Fibroblast of gingiva (primary cell): ENCODE results near the gene SOD2.
"Not testable (repeated sequence)": the region's sequence is repeated elsewhere in the genome, so short reads cannot be mapped to it uniquely, and the experiment has no call there.

Source experiments
- DNase-seq: peaks from one replicate; pipeline ENCODE4 v3.0.0-alpha.2; 2011; ENCODE audit warnings: low read depth

Gene SOD2

DNA sequence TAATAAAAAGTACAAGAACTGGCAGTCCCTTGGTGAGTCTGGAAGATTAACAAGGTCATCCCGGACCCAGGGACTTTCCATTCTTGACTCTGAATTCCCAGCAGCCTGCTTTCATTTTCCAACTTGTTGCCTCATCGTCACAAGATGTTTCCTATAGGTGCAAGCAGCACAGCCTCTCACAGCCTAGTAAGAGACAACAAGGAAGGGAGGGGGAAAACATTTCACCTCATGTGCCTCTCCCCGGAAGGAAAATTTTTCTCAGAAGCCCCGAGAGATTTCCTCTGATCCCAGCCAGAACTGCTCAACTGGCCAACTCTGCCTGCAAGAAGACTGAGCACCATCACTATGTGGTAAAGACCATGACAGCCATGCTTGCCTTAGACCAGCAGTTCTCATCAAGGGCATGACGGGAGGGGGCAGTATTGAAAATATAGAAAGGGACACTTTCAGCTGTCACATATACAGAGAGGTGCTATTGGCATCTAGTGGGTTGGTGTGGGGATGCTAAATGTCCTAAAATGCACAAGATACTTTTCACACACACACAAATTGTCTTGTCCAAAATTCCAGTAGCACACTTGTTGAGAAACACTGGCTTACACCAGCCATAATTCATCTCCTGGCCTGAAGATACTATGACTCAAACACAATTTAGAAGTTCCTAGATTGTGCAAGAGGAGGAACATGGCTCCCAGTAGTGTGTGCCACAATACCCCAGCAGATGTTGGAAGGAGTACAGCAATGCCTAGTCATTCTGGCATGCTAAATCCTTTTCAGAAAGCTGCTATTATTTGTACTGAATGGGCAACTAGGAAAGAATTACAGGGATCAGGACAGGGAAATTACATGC is 23.4 kb upstream of the SOD2 start:
- peak; percentile 99 for DNase-seq

DNA sequence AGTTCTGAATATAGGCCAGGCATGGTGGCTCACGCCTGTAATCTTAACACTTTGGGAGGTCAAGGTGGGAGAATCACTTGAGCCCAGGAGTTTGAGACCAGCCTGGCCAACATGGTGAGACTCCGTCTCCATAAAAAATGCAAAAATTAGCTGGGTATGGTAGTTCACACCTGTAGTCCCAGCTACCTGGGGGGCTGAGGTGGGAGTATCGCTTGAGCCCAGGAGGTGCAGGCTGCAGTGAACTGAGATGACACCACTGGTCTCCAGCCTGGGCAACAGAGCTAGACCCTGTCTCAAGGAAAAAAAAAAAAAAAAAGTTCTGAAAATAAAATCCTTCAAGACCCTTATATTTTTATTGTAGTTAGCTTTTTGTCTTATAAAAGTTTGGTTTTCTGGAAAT is 22.6 kb upstream of the SOD2 start:
- no peak for DNase-seq

- no peak for DNase-seq
Measured at GRCh38 chr6:159715166-159715565, 22.1 kb upstream of the SOD2 start.

- DNase-seq: no peak
Measured at GRCh38 chr6:159714404-159714803, 21.4 kb upstream of the SOD2 start.

DNA sequence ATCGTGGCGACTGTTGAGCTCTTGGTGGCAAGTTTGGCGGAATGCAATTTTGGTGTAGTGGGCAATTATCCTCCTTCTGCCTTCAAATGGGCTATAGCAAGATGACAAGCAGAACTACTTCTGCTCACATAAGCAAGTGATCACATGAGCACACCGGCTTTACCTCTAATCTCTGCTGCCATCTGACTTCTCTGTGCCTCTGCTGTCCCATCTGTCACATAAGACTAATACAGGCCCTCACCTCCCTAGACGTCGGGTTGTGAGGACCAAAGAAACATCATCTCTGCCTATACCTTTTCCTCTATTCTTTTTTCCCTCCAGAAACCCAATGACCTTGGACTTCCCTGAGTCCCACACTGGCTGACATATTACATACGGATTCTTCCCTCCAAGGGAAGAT is 20.9 kb upstream of the SOD2 start:
- DNase-seq: no peak

- DNase-seq: not testable (repeated sequence)
Measured at GRCh38 chr6:159712389-159712788, 19.3 kb upstream of the SOD2 start.

DNA sequence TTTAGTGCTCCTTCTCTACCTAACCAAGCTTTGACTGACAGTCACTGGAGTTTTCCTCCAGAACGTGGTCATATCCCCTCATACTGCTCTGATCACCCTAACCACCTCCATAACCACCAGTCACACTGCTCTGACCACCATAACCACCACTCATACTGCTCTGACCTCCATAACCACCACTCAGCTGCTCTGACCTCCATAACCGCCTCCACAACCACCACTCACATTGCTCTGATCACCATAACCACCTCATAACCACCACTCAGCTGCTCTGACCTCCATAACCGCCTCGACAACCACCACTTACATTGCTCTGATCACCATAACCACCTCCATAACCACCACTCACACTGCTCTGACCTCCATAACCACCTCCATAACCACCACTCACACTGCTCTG is 17.6 kb upstream of the SOD2 start:
- DNase-seq: not testable (repeated sequence)

GRCh38 chr6:159701413-159701999 is 8.5 kb upstream of the SOD2 start:
- peak; percentile 93 for DNase-seq

DNA sequence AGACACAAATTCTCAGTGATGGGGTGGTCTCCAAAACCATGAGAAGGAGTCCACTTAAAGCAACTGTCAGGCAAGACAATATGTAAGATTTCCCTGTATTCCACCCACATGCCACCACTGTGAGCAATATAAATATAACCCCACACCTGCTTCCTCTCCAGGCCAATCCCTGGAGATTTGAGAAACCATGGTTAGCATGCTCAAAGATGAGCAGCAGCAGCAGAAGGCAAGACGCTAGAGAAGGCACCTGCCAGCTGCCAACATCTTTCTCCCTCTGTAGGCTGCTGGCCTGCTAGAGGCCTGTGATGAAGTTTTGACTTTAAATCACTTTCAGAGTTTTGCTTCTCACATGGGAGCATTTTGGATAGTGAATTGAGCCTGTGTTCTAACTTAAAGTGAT is 7.9 kb upstream of the SOD2 start:
- DNase-seq: no peak

- DNase-seq: peak; percentile 34
Measured at GRCh38 chr6:159695984-159696383, 2.9 kb upstream of the SOD2 start.

DNA sequence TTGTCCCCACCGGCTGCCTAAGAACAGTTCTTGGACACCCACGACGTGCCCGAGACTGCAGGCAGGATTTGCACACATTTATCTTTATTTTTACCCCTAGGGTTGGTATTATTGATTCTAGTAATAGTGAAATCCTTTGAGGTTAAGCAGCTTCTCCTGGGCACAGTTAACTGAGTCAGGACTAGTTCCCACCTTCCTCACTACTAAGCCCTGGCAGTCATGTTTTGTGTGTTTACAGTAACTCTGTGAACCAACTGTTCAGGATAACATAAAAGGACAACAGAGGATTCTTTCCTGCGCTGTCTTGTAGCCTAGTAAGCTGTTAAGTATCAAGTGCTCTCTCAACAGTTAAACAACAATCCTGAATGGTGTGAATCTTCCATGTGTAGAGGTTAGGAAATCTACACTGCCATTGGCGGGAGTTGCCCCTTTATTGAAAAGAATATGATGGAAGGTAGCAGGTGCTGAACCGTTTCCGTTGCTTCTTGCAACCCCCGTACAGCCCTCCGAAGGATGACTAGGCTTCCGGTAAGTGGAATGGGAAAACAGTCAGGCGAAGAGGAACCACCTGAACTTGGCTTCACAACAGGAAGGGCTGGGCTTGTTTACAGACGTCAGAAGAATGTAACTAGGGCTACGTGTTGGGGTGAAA is 979 bp upstream of the SOD2 start:
- no peak for DNase-seq

- no peak for DNase-seq
Measured at GRCh38 chr6:159692303-159693127, 526 bp downstream of the SOD2 start.

DNA sequence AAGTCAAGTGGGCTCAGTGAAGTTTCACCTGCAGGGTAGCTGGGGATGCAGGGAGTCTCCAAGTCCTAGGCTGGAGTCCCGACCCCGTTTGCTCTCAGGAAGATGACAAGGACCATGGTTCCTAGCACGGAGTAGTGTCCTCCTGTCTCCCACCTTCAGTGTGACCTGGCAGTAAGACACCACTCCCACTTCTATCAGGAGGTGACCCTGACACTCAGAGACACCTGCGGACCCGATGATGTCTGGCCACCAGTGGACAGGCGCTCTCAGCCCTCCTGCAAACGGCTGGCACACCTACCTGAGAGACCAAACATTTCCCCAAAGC is 1.1 kb downstream of the SOD2 start:
- DNase-seq: no peak

DNA sequence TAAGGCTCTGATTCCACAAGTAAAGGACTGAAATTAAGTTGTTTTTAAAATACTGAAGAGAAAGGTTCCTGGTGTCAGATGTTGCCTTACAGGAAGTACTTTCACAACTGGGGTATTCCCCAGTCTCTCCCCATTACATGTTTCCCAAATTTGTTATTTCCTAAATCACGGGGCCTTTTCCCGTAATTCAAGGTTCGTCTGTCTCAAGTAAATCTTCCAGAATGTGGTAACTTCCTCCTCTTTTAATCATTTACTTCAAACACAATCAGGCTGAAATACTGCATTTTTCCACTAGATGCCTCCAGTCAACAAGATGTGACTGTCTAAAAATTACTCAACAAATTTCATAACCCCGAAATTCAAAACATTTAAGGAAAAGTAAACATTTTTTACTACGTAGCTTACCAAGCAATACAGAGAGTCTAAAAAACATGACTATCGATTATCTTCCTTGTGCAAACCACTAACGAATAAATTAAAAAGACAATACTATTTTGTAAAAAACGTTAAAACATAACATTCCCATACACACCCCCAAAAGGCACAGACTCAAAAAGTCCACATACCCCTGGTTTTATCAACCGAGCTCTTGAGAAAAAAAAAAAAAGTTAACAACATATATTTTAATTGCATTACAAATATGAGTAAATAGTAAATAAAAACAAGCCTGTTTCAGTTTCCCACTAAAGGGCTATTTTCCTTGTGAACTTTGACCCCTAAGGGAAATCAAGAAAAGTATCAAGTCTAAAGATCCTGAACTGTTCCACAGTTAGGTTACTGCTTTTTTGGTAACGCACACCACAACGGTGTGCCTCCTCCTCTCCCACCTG is 1.7 kb downstream of the SOD2 start:
- DNase-seq: peak; percentile 89

DNA sequence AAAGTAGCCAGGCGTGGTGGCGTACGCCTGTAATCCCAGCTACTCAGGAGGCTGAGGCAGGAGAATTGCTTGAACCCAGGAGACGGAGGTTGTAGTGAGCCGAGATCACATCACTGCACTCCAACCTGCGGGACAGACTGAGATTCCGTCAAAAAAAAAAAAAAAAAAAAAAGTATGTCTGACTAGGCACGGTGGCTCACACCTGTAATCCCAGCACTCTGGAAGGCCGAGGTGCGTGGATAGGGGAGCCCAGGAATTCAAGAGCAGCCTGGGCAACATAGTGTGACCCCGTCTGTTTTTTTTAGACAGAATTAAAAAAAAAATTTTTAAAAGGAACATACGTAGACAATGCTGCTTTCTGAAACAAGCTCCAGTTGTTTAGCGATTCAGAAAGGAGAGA is 2.9 kb downstream of the SOD2 start:
- DNase-seq: not testable (repeated sequence)

DNA sequence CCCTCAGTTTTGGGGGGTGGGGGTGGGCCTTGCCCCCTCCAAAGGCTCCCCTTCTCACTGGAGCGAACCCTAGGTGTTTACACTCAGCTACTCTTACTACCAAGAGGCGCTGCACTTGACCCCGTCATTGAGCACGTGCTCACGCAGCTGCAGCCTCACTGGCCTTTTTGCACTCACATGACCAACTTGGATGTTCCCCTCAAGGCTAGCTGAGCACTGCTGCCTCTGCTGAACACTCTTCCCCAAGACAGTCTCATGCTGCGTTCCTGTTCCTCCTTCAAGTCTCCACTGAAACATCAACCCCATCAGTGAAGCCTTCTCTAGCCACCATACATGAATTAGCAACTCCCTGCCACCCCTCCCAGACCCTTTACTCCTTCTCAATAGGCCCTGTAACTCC is 4.0 kb downstream of the SOD2 start:
- no peak for DNase-seq

DNA sequence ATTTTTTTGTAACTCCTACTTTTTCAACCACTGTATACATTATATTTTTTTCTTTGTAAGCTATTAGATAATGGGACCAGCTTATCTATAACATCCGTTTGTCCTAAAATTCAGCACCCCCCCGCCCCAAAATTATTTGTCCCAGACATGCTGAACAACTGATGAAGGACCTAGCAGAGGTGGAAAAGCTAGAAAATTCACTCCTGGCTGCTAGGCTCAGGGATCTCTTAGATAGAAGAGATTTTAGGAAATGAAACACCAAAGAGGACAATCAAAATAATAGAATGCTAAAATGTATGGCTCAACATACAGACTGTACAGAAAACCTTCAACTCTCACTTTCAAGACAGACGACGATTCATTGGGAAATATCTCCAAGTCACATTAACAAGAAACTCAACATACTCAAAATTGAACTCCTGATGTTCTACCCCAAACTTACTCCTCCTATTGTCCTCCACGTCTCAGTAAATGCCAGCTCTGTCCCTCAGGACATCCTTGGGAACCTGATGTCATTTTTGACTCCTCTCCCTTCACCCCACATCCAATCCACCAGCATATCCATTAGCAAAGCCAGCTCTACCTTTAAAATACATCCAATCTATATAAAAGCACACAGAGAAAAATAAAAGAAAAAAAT is 4.7 kb downstream of the SOD2 start:
- DNase-seq: no peak

DNA sequence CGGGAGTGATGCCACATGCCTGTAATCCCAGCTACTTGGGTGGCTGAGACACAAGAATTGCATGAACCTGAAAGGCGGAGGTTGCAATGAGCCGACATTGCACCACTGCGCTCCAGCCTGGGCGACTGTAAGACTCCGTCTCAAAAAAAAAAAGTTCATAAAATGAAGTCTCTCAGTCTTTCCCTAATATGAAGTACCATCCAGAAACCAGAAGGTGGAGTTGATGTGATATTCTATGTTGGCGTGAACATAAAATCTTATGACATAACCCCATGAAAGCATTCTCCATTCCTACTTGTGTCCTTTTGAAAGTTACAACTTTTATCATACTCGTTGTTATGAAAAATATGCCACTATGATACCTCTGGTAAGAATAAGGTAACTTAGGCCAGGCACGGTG is 5.7 kb downstream of the SOD2 start:
- no peak for DNase-seq

GRCh38 chr6:159686703-159687102 is 6.3 kb downstream of the SOD2 start:
- DNase-seq: no peak

DNA sequence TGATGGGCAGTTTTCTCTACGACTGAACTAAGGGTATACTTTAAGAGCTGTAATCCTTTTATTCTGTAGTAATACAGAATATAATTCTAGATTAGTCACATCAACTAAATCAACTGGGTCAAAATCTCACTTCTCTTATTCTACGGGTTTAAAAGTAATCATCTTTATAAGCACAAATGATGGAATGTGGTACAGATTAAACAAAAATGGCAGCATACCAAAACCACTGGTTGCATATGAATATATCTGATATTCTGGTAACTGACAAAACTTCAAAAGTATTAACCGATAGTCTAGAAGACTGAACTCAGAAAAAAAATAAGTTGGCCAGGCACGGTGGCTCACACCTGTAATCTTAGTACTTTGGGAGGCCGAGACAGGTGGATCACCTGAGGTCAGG is 7.0 kb downstream of the SOD2 start:
- no peak for DNase-seq

- DNase-seq: no peak
Measured at GRCh38 chr6:159684013-159684304, 9.1 kb downstream of the SOD2 start.
